ENCODE data around the gene LHX5.

The LHX5 gene

GRCh38 chr12:113477171-113477841 lies 5.6 kb upstream of the LHX5 start:
- DNase-seq, result no peak

DNA sequence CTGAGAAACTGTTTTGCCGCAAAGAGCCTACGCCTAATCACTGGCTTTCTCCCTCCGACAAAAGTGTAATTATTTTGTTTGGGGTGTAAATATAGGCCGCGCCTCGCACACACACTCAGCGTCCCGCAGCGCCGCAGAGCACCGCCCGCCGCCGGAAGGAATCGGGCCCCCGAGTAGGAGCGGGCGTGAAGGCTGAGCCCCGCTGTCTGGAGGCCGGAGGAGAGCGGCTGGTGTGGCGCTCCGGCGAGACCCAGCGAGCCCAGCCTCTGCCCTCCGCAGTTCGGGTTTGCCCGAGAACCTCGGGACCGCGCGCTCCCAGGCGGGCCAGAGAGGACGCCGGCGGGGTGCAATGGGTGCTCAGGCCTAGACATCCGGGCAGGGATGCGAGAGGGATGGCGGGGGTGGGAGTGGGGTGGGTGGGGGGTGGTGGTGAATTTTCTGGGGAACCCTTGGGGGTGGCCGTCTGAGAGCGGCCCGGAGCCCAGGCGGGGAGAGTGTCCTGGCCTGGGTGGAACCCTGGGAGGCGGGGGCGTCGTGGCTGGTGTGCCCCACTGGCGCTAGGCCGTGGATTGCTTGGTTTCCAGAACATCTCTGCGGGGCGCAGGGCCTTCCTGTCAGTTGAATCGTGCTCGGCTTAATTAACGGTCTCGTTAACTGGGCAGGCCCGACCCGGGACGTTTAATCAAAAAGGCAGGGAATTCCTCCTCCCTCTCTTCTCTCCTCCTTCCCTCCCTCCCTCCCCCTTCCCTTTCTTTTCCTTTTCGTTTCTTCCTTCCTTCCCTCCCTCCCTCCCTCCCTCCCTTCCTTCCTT lies 4.7 kb upstream of the LHX5 start:
- DNase-seq, result no peak

GRCh38 chr12:113475451-113476175 lies 3.9 kb upstream of the LHX5 start:
- no peak for DNase-seq

DNA sequence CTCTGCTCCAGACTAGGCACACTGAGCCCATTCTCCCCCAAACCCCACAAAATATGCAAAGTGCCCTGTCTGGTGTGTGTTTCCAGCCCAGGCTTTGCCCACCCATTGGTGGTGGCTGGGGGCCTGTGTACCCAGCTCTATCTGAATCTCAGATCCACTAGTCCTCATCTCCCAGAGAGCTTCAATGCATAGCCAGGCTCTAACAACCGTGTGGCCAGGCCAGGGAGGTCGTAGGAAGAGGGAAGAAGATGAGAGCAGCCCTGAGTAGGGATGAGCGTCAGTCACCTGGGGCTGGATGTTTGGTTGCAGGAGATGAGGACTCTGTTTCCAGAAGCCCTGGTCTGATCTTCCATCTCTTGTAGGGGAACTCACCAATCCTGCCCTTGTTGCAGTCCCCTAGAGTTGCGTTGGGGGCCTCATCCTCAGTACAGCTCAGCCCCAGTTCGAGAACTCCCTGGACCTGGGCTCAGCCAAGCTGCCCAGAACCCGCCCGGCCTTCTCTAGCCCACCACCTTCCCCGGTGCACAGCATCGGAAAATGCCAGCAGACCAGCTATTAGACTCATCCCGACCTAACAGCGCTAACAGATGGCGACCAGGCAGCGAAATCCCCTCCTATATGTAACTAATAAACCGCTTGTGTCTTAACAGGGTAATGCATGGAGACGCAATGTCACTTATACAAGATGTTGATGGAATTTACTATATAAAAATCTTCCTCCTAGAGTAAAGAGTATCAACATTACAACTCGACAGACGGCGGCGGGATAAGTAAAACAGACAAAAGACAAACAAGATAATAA lies 3.2 kb upstream of the LHX5 start:
- no peak for DNase-seq

DNA sequence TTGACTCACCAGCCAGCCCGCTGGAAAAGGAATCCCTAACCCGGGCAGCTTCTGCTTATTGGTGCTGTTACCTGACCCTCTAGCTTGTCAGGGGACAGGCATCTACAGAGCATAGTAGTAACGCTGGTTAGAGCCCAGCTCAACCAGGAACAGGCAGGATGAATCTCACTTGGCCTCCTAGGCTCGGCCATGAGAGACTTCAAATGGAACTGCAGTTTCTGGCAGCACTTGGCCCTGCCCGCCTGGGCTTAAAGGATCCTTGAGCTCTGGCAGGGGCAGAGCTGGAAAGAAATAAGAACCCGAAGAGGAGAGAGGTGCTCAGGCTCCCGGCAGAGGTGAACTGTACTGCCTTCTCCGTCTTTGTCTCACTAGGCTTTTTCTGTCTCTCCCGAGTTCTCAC lies 2.3 kb upstream of the LHX5 start:
- DNase-seq, result no peak

DNA sequence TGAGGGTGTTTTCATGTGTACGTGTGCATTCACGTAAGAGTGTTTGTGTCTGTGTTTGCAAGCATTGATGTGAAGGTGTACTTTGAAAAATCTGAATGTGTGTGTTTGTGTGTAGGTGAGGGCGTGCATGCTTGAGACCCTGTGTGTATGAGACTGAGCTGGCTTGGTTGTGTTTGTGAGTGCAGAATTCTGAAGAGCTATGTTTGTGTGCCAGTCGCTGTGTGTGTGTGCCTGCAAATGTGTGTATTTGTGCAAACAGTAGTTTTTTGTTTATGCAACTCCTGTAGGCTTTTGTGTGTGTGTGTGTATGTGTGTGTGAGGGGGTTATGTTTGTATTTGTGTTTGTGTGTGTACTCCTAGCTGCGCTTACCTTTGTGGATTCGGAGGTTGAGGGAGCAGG lies 1.7 kb upstream of the LHX5 start:
- no peak for DNase-seq

DNA sequence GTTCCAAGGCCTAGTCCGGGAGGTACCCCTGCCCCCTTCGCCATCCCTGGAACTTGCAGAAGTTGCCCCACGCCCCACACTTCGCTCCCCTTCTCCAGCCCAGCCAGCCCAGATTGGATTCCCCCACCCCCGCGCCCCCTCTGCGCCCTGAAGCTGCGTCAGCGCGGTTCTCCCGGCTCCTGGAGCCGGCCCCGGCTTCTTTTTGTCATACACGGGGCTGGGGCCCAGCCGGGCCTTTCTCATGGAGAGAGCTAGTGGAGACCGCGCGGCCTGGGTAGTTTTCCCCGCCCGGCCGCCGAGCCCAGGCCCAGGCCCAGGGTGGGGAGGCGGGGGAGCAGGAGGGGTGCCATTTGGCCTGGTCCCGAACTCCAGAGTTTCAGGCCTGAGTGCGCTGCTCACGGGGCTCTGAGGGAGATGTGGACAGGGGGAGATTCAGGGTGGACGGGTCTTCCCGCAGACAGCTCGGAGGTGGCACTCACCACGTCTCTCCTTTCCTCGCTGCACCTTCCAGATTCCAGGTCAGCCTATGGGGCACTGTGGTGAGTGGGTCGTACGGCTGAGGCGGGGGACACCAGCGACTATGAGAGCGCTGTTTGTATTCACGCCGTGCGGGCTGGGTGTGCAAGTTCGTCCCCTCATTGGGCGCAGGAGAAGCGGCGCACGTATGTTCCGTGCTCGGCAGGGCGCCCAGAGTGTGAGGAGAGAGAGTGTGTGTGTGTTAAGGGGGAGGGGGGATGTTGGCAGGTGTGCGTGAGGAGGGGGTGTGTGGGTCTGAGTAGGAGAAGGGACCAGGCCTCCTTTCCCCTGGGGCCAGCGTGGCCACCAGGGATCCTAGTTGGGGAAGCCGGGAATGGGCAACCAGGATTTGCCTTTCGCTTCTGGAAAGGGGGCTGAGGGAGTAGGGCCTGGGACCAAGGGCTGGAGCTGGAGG lies 785 bp upstream of the LHX5 start:
- DNase-seq, result no peak

- DNase-seq, result no peak
Observed at GRCh38 chr12:113470871-113471618, 626 bp downstream of the LHX5 start.

GRCh38 chr12:113469949-113470743 lies 1.5 kb downstream of the LHX5 start:
- no peak for DNase-seq

DNA sequence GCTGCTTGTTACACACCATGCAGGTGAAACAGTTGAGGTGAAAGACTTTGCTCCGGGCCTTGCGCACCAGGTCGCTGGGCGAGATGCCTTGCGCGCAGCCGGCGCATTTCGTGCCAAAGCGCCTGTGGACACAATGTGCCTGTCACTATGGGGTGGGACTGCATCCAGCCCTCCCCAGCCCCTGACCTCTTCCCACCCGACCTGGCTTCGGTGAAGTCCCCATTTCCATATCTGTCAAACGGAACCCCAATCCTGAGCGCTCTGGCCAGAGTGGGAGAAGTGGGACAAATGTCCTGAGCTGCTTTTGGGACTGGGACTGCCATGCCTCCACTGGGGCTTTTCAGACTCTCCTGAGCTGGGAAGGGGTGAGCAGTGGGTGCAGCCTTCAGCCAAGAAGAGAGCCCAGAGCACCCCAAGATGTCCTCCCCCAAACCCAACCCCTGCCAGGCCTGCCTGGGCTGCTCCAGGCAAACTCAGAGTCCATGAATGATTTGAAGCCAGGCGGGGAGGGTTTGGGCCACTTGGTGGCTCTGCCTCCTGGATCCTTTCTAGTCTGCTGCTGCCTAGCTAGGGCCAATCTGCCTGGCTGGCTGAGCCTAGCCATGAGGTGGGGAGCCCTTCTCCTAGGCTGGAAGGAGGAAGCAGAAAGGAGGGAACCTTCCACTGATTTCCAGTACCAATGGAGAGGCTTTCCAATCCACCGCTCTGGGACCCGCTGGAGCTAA lies 2.3 kb downstream of the LHX5 start:
- DNase-seq, result no peak

- DNase-seq, result no peak
Observed at GRCh38 chr12:113468365-113469223, 3.1 kb downstream of the LHX5 start.

DNA sequence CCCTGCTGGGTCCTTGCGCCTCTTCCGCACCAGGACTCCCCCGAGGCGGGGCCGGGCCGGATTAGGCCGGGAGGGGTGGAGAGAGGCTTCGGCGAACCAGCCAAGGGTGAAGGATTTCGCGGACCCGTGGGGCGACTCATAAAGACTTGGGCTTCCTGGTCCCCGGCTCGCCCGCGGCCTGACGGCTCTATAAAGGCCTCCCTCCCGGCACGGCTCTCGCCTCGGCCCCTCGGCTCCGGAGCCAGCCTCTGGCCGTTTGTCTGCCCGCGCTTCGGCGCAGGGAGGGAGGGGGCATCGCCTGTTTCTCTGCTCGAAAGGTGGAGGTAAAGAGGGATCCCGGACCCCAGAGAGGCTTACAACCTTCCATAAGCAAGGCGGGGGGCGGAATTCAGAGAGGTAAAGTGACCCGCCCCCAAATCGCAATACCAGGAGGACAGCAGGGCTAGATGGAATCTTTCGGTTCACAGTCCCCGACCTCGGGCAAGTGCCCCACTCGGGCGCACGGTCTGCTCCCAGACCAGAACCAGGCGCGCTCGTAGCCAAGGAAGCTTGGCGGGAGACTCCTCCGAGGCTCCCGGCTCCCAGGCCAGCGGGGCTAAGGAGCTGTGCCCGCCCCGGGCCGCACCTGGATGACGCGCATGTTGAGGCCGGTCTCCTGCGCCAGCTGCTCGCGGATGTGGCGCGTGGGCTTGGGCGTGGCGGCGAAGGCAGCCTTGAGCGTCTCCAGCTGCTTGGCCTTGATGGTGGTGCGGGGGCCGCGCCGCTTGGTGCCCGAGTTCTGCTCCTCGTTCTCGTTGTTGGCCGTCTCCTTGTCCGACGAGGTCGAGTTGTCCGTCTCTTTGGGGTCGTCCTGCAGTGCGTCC lies 3.9 kb downstream of the LHX5 start:
- no peak for DNase-seq

GRCh38 chr12:113467142-113467501 lies 4.5 kb downstream of the LHX5 start:
- no peak for DNase-seq

DNA sequence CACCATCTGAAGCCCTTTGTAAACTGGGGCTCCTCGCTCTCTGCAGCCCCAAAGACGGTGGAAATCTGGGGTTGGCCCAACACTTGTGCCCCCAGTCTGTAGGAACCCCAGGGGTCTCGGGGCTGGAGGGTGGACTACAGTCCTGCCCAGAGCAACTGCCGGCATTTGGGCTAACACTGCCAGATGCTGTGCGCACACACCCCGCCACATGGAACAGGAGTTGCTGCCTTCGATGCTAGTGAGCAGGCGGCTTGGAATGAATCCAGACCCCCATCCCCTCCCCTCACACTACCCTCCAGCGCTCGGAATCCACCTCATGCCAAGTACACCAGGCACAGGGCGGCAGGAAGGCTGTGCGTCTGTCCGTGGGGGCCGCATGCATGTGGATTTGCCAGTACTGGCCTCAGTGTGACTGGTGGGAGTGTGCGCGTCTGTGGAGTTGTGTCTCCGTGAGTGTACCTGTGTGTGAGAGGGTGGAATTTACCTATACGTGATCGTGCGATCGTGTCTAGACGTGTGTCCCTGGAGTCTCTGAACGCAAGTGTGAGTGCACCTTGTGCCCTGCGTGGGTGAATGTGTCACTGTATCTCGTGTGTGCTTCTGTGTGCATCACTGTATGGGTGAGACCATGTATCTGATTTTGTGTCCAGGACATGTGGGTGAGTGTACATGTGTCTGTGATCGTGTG lies 5.1 kb downstream of the LHX5 start:
- no peak for DNase-seq

DNA sequence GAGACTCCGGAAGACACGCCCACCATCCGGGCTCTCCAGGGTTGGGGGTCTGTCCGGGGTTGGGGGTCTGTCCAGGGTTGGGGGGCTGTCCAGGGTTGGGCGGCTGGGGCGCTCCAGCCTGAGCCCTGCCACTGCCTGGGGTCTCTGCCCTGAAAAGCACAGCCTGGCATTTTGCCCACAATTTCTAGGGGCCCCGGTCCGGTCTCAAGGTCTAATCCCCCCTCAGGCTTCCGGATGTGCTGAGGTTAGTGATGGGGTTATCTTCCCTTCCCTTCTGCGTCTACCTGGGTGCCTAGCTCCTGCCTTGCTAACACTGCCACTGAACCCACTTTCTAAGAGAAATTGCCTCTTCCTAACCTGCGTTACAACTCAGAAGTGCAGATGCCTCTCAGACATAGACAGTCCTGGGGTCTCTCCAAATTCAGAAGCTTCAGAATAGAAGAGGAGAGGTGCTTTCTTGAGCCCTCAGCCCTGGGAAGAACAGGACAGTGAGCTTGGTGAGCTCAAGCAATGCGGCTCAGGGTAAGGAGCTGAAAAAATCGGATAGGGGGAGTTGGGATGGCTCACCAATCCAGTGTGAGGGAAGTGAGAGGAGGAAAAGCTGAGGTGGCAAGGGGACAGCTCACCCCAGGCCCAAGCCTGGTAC lies 5.7 kb downstream of the LHX5 start:
- no peak for DNase-seq
